ENCODE data around the gene GNG7.
A peak's percentile ranks its signal among the peaks of the same experiment; 100 is the strongest.

Gene GNG7

DNA sequence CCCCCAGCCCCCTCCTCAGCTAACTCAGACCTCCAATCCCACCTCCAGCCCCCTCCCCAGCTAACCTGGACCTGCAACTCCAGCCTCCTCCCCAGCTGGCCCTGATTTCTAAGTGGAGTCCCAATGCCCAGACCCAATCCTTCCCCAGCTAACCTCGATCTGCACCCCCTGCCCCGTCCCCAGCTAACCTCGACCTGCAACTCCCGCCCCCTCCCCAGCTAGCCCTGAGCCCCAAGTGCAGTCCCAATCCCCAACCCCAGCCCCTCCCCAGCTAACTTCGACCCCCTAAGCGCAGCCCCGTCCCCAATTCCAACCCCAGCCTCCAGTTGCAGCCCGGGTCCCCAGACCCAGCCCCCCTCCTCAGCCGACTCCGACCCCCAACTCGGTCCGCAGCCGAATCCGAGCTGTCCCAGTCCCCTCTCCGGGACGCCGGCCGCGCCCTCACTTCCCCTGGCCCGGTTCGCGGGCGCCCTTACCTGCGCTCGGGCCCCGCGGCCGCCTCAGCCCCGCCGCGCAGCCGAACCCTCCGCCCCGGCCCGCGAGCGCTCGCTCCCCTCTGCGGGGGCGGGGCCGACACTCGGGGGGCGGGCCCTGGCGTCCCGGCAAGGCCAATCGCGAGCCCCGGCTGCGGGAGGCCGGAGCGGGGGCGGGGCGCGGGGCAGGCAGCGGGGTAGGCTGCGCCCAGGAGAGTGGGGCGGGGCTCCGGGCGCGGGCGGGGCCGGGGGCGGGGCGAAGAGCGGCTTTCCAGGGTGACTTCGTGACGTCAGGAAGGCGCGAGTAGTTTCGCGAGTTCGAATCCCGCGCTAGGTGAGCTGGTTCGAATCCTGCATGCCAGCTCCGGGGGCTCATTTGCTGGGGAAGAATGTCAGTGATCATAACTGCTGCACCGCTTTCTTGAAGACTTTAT, at the start of gene GNG7:
Gene GNG7 (minus strand): TSS at position 525 of the 907 bp plus-strand sequence. CDS start 182,006 bp downstream, outside the sequence.
- DNase-seq (ENCODE audit: low spot score), result peak; percentile 92

- DNase-seq (ENCODE audit: low spot score), result no peak
Measured at GRCh38 chr19:2751438-2751830, 48.9 kb upstream of the GNG7 start.

DNA sequence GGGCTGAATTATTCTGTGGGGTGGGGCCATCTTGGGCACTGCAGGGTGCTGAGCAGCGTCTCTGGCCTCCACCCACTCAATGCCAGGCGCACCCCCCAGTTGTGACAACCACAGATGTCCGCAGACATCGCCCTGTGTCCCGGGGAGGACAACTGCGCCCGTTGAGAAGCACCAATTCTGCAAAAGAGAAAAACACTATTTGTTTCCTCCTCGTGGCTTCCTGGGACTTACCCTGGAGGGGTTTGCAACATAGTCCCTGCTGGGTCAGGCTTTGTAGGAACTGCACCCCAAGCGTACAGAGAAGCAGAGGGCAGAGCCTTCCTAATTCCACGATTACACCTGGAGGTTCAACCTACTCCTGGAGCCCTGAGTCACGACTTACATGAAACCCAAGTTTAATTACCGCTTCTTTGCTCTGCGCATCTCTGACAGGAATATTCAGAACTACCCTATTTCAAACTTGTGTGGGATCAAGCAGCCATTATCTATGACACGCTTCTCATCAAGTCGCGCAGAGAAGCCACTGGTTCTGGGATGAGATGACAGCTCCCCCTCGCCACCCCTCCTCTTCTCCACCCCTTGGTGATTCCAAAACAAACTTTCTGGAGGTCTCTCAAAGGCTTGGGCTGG, 48.4 kb upstream of the GNG7 start:
- no peak for DNase-seq (ENCODE audit: low spot score)

DNA sequence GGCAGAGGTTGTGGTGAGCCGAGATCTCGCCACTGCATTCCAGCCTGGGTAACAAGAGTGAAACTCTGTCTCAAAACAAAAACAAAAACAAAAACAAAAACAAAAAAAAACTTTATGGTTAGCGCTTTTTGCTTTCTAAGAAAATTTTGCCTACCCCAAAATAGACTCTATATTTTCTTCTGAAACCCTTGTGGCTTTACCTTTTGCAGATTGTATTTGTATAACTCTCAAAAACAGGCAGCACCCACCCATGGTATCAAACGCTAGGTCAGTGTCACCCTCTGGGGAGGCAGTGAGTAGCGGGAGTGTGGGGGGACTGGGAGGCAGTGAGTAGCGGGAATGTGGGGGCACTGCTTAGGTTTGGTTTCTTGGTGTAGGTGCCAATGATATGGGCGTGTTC, 44.9 kb upstream of the GNG7 start:
- no peak for DNase-seq (ENCODE audit: low spot score)

- DNase-seq (ENCODE audit: low spot score), result no peak
Measured at GRCh38 chr19:2744113-2744512, 41.6 kb upstream of the GNG7 start.

DNA sequence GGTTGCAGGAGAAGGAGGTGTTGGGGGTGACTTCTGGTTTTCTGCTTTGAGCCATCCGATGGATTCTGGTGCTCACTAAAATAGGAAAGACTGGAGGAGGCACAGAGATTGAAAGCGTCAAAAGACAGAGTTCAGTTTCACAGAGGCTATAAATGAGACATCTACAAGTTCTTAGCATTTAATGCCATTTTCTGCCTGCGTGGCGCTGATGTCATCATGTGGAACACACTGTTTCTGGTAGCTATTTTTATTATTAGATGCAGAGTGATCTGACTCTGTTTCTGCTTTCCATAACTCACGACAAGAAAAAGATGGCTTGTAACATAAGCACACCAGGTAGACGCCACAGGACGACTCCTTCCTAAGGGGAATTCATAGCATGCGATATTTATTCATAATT, 40.6 kb upstream of the GNG7 start:
- no peak for DNase-seq (ENCODE audit: low spot score)

- DNase-seq (ENCODE audit: low spot score), result no peak
Measured at GRCh38 chr19:2740314-2740656, 37.8 kb upstream of the GNG7 start.

GRCh38 chr19:2739602-2740313, 37.3 kb upstream of the GNG7 start, which contains the start of gene SLC39A3:
SLC39A3 (minus strand) TSS chr19:2740017; CDS start chr19:2737257, 2,760 bp downstream.
- DNase-seq (ENCODE audit: low spot score), result peak; percentile 100

DNA sequence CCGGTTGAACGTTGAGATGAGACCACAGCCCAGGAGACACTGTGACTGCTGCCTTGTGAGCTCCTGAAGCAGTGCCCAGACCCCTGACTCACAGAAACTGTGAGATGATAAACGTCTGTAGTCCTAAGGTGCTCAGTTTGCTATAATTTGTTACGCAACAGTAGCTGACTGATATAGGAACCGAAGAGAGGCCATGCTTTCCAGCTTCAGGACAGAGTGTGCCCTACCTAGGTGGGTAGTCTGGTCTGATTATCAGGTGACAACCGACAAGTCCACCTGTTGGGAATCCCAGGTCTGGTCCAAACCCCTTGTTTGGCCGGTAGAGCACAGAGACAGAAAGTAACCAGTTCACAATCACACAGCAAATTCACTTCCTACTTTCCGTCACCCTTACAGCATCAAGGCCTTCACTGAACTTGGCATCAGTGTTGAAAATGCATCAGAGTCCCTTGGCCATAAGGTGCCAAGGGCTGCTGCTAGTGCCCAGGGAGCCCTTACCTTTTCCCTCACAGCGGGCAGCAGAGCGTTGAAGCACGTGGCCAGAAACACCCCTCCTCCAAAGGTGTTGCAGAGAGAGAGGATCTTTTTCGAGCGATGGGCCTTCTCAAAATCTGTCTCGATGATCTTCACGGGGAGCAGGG, 34.2 kb upstream of the GNG7 start:
- no peak for DNase-seq (ENCODE audit: low spot score)

- DNase-seq (ENCODE audit: low spot score), result no peak
Measured at GRCh38 chr19:2735374-2735773, 32.9 kb upstream of the GNG7 start.

DNA sequence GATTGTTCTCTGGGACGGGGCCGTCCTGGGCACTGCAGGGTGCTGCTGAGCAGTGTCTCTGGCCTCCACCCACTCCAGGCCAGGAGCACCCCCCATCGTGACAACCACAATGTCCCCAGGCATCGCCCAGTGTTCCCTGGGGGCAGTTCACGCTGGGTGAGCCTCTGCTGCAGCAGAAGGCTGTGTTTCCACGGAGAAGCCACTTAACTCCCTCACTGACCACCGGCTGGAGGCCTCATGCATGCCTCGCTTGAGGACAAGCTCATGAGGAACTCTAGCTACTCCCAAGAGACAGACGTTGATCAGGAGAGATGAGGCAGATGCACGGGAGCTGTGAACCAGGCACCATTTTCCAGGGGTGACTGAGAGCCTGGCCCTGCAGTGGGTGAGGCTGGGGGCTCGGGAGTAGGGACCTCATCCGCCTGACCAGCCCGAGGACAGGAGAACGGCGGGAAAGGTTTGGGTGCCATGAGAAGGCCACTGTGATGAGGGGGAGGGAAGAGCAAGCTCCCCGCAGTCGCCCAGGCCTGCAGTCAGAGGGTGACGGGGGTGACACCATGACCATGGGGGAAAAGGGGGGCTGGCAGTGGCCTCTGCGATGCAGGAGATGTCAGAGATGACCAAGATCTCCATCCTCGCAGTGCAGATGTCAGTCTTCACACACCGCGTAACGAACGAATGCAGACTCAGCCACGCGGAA, 32.2 kb upstream of the GNG7 start:
- no peak for DNase-seq (ENCODE audit: low spot score)

DNA sequence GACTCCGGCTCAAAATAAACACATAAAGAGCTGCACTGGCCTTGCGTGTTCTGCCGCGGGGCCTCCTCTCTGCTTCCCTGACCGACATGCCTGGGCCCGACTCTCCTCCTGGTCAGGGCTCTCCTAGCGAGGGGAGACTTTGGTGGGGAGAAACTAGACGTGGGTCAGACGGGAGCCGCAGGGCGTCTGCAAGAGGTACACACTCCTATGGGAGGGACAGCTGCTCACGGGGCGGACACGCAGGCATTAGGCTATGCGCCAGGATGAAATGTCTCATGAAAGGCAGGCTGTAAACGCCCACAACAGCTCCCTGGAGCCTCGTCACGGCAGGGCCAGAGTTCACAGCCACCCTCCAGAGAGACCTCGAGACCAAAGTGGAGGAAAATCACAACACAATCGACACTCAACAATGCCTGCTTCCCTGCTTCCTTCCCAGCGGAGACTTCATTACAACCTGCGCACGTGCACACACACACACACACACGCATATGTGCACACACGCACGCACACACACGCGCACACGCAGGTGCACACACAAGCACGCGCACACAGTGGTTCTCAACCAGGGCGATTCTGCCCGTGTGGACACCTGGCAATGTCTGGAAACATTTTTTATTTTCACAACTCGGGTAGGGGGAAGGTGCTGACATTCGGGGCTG, 31.6 kb upstream of the GNG7 start:
- DNase-seq (ENCODE audit: low spot score), result no peak

DNA sequence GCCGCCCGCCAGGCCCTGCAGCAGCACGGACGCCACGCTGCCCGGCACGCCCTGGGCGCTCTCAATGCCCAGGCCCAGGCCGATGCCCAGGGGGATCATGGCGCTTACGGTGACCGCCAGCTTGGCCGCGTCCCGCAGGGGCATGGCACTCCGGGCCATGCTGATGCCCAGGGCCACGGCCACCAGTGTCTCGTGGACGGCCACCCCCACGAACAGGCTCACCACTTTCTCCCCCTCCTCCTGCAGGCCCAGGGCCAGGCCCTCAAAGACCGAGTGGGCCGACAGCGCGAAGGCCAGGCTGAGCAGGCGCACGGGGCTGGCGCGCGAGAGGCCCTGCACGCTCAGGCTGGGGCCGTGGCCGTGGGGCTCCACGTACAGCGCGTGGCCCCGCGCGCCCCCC, 30.4 kb upstream of the GNG7 start:
- DNase-seq (ENCODE audit: low spot score), result no peak

- no peak for DNase-seq (ENCODE audit: low spot score)
Measured at GRCh38 chr19:2732157-2732725, 29.7 kb upstream of the GNG7 start.

DNA sequence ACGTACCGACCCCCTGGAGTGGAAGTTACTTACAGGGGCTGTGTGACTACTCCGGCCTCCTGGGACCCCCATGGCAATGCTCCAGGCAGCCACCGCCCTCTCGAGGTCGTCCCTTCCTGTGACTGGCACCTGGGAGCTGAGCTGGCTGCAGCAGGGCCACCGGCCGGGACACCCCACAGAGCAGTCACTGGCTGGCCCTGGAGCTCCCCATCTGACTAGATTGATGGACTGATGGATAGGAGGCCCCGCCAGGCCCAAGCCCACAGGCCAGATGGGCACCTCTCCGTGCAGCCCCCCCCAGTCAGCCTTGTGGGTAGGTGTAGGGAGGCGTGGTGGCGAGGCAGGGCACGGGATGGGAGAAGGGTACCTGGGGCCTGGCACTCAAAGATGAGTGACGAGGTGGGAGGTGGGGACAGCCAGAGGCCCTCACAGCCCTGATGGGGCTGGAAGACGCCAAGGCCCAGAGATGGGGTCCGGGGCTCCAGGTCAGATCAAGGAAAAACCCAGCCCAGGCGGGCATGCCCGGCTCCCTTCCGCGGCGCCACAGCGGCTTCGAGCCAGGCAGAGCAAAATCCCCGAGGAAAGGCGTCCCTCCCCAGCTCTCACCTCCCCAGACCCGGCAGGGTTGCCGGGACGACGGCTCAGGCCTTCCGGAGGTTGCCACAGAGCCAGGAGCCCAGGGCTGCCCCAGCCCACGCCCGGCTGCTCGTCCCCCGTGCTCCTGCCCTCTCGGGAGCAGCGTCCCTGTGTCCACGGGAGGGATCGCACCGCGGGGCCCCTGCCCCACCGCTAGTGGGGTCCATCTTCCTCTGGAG, 28.9 kb upstream of the GNG7 start:
- DNase-seq (ENCODE audit: low spot score), result no peak

GRCh38 chr19:2729943-2730818, 27.7 kb upstream of the GNG7 start:
- no peak for DNase-seq (ENCODE audit: low spot score)

DNA sequence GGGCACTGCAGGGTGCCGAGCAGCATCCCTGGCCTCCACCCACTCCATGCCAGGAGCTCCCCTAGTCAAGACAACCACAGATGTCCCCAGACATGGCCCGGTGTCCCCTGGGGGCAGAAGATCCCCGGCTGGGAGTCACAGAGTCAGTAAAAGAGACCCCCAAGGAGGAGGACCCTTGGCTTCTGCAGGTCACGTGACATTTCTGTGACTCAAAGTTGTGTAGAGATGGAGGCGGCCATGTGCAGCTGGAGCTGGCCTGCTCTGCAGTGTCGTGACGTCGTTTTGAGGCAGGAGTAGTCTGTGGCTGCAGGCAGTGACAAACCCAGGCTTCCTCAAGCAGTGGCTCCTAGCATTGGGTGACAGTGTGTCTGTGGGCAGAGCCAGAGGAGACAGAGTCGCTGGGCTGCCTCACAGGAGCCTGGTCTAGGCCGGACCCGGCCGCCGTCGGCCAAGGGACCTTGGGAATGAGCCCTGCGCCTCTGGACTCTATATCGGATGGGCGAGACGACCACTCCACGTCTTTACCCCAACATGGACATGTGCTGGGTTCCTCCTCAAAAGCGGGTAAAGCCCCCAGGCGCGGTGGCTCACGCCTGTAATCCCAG, 26.4 kb upstream of the GNG7 start:
- no peak for DNase-seq (ENCODE audit: low spot score)

DNA sequence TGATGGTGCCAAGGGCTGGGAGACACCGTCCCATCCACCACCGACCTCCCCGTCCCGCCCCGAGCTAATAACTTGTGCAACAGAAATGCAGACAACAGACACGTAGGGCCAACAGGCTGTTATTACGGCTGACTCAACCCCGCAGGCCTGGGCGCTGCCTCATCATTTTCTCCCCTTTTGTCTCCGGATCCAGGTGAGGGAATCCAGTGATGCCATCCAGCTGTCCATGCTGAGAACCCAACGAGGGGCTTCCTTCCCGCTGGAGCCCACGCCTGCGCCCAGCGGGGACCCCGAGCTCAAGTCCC, 25.1 kb upstream of the GNG7 start:
- DNase-seq (ENCODE audit: low spot score), result no peak
